DMS153 treated with DMSO at 0.1 percent for 48 hours (cell line): Measurements from ENCODE around the gene NUP133.
"Not testable (repeated sequence)": the region's sequence is repeated elsewhere in the genome, so short reads cannot be mapped to it uniquely, and the experiment has no call there.

Experiments used
- DNase-seq: peaks from one replicate; lab custom pipeline; 2025; ENCODE audit not compliant: unreplicated experiment; lab: John Stamatoyannopoulos, UW

Gene NUP133

GRCh38 chr1:229420224-229420623 is 87.9 kb downstream of the NUP133 start:
- DNase-seq, result no peak

- not testable (repeated sequence) for DNase-seq
Observed at GRCh38 chr1:229418586-229418985, 89.6 kb downstream of the NUP133 start.

GRCh38 chr1:229412810-229413209 is 95.3 kb downstream of the NUP133 start:
- DNase-seq, result not testable (repeated sequence)

- no peak for DNase-seq
Observed at GRCh38 chr1:229412056-229412455, 96.1 kb downstream of the NUP133 start.

GRCh38 chr1:229411434-229412055 is 96.6 kb downstream of the NUP133 start:
- DNase-seq, result no peak

- DNase-seq, result peak; percentile 69
Observed at GRCh38 chr1:229410692-229411433, 97.3 kb downstream of the NUP133 start.

- DNase-seq, result no peak
Observed at GRCh38 chr1:229410370-229410691, 97.8 kb downstream of the NUP133 start.

GRCh38 chr1:229409616-229410369 is 98.3 kb downstream of the NUP133 start:
- DNase-seq, result no peak

GRCh38 chr1:229408458-229409037 is 99.6 kb downstream of the NUP133 start:
- DNase-seq, result no peak

- no peak for DNase-seq
Observed at GRCh38 chr1:229407206-229408026, 100.7 kb downstream of the NUP133 start.

- DNase-seq, result no peak
Observed at GRCh38 chr1:229406798-229407197, 101.3 kb downstream of the NUP133 start.

- no peak for DNase-seq
Observed at GRCh38 chr1:229403573-229403972, 104.6 kb downstream of the NUP133 start.

GRCh38 chr1:229402993-229403392 is 105.1 kb downstream of the NUP133 start:
- DNase-seq, result no peak

- not testable (repeated sequence) for DNase-seq
Observed at GRCh38 chr1:229402329-229402728, 105.8 kb downstream of the NUP133 start.

GRCh38 chr1:229397762-229398161 is 110.4 kb downstream of the NUP133 start:
- no peak for DNase-seq

GRCh38 chr1:229396585-229397206 is 111.4 kb downstream of the NUP133 start:
- no peak for DNase-seq

GRCh38 chr1:229394517-229394916 is 113.6 kb downstream of the NUP133 start:
- not testable (repeated sequence) for DNase-seq

GRCh38 chr1:229392936-229393335 is 115.2 kb downstream of the NUP133 start:
- no peak for DNase-seq
